Measurements from ENCODE around the gene JAML. TPM values are rescaled to one million over a fixed set of nuclear protein-coding genes. Genes with fewer than 3 reads are reported as not detected.

Gene JAML
- total and polyA plus RNA-seq, 9 of the 15 experiments (the other 6 are each of a cell fraction or from before 2014, with no cell fraction given): 0.05 to 0.32 (median 0.22) TPM; not detected in 4

DNA sequence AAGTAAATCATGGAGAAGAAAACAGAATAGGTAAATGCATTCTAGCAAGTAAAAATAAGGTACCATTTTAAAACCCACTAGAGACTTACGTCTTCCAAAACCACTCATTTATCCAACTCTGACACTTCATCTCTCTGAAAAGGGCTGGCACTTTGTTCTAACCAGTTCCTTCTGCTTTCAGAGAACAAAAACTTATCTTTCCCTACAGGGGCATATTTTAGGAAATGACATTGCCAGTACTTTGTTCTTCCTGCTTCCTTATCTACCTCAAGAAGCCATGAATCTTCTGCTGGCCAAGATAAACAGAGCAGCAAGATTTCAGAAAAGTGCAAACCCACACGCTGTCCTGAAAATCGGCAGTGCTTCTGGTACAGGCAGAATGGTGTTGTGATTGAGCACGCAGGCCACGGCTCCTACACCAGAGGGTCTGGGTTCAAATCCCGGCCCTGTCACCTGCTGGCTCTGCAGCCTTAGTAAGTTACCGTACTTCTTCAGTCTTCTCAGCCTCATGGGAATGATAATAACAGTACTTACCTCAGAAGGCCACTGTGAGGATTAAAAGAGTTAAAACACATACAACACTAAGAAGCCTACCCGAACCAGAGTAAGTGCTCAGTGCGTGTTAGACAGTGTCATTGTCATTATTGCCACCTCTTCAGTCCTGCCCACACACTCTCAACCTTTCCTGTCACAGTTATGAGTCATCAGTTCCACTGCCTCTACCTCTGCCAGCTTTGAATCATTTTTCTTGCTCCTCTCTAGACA, 16.4 kb upstream of the JAML start (continued):
- TF ChIP-seq, protein P1, sequence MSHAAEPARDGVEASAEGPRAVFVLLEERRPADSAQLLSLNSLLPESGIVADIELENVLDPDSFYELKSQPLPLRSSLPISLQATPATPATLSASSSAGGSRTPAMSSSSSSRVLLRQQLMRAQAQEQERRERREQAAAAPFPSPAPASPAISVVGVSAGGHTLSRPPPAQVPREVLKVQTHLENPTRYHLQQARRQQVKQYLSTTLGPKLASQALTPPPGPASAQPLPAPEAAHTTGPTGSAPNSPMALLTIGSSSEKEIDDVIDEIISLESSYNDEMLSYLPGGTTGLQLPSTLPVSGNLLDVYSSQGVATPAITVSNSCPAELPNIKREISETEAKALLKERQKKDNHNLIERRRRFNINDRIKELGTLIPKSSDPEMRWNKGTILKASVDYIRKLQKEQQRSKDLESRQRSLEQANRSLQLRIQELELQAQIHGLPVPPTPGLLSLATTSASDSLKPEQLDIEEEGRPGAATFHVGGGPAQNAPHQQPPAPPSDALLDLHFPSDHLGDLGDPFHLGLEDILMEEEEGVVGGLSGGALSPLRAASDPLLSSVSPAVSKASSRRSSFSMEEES (CRISPR knock-in tag; IDR thresholded peaks at IDR 0.05): no peak
- TF ChIP-seq, protein P2, sequence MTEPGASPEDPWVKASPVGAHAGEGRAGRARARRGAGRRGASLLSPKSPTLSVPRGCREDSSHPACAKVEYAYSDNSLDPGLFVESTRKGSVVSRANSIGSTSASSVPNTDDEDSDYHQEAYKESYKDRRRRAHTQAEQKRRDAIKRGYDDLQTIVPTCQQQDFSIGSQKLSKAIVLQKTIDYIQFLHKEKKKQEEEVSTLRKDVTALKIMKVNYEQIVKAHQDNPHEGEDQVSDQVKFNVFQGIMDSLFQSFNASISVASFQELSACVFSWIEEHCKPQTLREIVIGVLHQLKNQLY (CRISPR knock-in tag; conservative IDR thresholded peaks at IDR 0.05): no peak
- TF ChIP-seq, protein P3, sequence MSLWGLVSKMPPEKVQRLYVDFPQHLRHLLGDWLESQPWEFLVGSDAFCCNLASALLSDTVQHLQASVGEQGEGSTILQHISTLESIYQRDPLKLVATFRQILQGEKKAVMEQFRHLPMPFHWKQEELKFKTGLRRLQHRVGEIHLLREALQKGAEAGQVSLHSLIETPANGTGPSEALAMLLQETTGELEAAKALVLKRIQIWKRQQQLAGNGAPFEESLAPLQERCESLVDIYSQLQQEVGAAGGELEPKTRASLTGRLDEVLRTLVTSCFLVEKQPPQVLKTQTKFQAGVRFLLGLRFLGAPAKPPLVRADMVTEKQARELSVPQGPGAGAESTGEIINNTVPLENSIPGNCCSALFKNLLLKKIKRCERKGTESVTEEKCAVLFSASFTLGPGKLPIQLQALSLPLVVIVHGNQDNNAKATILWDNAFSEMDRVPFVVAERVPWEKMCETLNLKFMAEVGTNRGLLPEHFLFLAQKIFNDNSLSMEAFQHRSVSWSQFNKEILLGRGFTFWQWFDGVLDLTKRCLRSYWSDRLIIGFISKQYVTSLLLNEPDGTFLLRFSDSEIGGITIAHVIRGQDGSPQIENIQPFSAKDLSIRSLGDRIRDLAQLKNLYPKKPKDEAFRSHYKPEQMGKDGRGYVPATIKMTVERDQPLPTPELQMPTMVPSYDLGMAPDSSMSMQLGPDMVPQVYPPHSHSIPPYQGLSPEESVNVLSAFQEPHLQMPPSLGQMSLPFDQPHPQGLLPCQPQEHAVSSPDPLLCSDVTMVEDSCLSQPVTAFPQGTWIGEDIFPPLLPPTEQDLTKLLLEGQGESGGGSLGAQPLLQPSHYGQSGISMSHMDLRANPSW (CRISPR knock-in tag; IDR thresholded peaks at IDR 0.05): no peak
- TF ChIP-seq, protein P4, sequence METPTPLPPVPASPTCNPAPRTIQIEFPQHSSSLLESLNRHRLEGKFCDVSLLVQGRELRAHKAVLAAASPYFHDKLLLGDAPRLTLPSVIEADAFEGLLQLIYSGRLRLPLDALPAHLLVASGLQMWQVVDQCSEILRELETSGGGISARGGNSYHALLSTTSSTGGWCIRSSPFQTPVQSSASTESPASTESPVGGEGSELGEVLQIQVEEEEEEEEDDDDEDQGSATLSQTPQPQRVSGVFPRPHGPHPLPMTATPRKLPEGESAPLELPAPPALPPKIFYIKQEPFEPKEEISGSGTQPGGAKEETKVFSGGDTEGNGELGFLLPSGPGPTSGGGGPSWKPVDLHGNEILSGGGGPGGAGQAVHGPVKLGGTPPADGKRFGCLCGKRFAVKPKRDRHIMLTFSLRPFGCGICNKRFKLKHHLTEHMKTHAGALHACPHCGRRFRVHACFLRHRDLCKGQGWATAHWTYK (CRISPR knock-in tag; IDR thresholded peaks at IDR 0.05): peak; percentile 60; the same call in 1 of the 2 replicates
- TF ChIP-seq ZNF263 (CRISPR knock-in tag; IDR thresholded peaks at IDR 0.05; ENCODE audit: borderline replicate concordance) (no peak), BCL6 (CRISPR knock-in tag; IDR thresholded peaks at IDR 0.05) (no peak), NR4A1 (CRISPR knock-in tag; IDR thresholded peaks at IDR 0.05) (no peak), NR4A1 (tag; IDR thresholded peaks at IDR 0.05) (0 out of 2 replicates have a peak, but pooled peaks have one; percentile 53), CREB1 (IDR thresholded peaks at IDR 0.05) (peak; percentile 8; the same call in 1 of the 2 replicates), CREB1 (CRISPR knock-in tag; IDR thresholded peaks at IDR 0.05) (no peak)
- TF ChIP-seq, protein P5, sequence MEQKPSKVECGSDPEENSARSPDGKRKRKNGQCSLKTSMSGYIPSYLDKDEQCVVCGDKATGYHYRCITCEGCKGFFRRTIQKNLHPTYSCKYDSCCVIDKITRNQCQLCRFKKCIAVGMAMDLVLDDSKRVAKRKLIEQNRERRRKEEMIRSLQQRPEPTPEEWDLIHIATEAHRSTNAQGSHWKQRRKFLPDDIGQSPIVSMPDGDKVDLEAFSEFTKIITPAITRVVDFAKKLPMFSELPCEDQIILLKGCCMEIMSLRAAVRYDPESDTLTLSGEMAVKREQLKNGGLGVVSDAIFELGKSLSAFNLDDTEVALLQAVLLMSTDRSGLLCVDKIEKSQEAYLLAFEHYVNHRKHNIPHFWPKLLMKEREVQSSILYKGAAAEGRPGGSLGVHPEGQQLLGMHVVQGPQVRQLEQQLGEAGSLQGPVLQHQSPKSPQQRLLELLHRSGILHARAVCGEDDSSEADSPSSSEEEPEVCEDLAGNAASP (IDR thresholded peaks at IDR 0.05): no peak
- TF ChIP-seq, protein P6, sequence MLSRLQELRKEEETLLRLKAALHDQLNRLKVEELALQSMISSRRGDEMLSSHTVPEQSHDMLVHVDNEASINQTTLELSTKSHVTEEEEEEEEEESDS (CRISPR knock-in tag; IDR thresholded peaks at IDR 0.05): no peak
- TF ChIP-seq, protein P7, sequence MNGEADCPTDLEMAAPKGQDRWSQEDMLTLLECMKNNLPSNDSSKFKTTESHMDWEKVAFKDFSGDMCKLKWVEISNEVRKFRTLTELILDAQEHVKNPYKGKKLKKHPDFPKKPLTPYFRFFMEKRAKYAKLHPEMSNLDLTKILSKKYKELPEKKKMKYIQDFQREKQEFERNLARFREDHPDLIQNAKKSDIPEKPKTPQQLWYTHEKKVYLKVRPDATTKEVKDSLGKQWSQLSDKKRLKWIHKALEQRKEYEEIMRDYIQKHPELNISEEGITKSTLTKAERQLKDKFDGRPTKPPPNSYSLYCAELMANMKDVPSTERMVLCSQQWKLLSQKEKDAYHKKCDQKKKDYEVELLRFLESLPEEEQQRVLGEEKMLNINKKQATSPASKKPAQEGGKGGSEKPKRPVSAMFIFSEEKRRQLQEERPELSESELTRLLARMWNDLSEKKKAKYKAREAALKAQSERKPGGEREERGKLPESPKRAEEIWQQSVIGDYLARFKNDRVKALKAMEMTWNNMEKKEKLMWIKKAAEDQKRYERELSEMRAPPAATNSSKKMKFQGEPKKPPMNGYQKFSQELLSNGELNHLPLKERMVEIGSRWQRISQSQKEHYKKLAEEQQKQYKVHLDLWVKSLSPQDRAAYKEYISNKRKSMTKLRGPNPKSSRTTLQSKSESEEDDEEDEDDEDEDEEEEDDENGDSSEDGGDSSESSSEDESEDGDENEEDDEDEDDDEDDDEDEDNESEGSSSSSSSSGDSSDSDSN (IDR thresholded peaks at IDR 0.05; ENCODE audit: borderline replicate concordance in 1 of 2, low read depth in 2 of 2, low read length in 2 of 2): no peak
